ENCODE data around the gene SMTNL2.
"Not testable (repeated sequence)": the region's sequence is repeated elsewhere in the genome, so short reads cannot be mapped to it uniquely, and the experiment has no call there.

The SMTNL2 gene

GRCh38 chr17:4625181-4625617, 40.9 kb downstream of the SMTNL2 start:
- no peak for DNase-seq (ENCODE audit: insufficient read length, low spot score)
- no peak for FAIRE-seq

DNA sequence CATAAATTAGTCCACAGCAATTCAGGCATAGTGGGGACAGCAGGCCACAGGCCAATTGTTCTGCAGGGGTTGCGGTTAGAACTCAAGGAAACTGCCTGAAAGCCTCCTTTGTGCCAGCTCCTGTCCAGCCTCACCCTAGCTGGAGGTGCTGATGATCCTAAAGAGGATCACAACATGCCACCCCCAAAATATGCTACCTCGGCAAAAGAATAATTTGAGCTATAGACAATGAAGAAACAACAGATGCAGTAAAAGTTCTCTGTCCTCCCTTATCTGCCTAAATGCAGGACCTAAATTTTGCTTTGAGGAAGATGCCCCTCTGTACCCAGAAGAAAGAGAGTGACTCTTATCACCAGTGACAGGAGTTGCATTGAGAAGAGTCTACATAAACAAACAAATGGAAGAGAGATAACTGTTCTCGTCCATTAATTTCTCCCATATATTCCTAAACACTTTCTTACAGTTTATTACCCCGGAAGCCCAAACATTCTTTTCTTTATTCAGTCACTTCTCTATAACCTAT, 42.5 kb downstream of the SMTNL2 start:
- no peak for DNase-seq (ENCODE audit: insufficient read length, low spot score)
- no peak for FAIRE-seq

DNA sequence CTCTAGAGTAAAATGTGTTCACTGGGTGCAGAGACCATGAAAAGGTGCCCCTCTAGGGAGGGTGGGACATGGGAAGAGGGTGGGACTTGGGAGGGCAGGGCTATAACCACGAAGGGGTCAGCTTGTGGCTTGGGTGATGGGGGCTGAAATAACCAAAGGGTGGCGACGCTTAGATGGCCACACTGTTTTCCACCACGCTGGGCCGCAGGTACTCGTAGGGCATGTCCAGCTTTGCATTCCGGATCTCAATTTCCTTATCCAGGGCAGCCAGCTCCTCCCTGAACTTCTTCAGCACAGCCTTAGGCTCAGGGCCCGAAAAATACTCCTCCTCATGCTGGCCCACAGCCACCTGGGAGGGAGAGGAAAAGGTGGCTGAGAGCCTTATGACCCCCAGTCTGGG, 47.1 kb downstream of the SMTNL2 start:
- no peak for FAIRE-seq
- no peak for DNase-seq (ENCODE audit: insufficient read length, low spot score)

GRCh38 chr17:4631836-4632580, 47.7 kb downstream of the SMTNL2 start:
- FAIRE-seq (no peak), DNase-seq (ENCODE audit: insufficient read length, low spot score) (no peak)

DNA sequence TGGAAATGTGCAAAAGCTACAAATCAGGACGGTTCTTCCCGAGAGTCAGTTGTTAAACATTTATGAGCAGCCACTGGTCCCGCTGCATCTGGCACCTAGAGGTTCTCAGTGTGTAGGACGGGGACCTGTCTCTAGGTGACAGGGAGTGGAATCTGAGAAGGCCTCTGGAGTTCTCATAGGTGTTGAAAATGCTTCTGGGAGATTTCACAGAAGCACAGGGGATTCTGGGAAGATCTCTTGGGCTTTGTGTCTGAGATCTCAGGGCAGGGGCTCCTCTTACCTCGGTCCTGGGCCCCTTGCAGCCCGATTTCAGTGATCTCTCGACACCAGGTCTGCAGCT, 48.2 kb downstream of the SMTNL2 start:
- no peak for FAIRE-seq
- no peak for DNase-seq (ENCODE audit: insufficient read length, low spot score)

- no peak for DNase-seq (ENCODE audit: insufficient read length, low spot score)
- FAIRE-seq: no peak
Measured at GRCh38 chr17:4633643-4634042, 49.3 kb downstream of the SMTNL2 start.

- DNase-seq (ENCODE audit: insufficient read length, low spot score): no peak
- no peak for FAIRE-seq
Measured at GRCh38 chr17:4634976-4635375, 50.6 kb downstream of the SMTNL2 start.

DNA sequence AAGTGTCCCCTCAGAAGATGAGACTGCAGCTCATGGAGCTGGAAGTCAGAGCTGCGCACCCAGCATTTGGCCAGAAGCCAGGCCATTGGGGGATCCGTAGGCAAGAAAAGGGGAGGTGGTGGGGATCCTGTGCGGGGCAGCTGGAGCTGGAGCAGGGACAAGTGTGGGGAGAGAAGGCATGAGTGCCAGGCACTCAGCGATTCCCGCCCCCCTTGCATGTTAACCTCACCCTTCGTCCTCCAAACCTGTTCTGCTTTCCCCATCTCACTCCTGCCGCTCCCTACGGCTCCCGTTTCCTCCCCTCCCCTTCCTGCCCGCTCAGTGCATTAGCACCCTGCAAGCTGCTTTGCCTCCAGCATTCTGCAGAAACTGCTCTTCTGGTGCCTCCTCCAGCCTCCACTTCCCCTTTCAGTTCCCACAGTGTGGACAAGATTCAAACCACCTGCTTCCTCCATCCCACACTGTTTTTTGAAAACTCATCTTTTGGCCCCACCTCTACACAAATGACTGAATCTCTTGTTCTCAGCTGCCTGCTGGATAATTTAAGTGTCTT, 51.6 kb downstream of the SMTNL2 start:
- DNase-seq (ENCODE audit: insufficient read length, low spot score) (peak; percentile 44), FAIRE-seq (peak; percentile 99)

DNA sequence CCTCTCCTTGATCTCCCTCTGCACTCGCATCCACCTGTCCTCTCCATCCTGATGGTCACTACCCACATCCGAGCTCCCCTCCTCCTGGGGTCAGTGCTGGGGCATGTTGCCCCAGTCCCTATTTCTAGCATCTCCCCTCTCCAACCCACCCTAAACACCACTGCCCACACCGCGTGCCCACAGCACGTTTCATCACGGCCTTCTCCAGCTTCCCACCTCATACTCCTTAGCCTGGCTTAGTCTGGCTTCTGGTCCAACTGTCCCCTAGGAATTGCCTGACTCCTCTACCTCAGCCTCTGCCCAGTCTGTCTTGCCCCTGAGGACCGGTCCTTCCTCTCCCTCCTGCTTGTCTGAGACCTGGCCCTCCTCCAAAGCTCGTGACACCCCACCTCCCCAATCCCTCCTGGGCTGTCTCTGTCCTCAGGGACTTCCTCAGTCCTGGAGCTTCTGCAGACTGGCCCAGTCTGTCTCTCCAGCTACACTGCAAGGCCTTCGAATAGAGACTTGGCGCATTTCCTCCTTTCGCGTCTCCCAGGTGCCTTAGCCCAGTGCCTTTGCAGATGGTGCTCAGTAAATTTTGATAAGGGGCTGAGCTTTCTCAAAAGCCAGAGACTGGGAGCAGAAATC, 52.3 kb downstream of the SMTNL2 start:
- DNase-seq (ENCODE audit: insufficient read length, low spot score) (no peak), FAIRE-seq (no peak)

DNA sequence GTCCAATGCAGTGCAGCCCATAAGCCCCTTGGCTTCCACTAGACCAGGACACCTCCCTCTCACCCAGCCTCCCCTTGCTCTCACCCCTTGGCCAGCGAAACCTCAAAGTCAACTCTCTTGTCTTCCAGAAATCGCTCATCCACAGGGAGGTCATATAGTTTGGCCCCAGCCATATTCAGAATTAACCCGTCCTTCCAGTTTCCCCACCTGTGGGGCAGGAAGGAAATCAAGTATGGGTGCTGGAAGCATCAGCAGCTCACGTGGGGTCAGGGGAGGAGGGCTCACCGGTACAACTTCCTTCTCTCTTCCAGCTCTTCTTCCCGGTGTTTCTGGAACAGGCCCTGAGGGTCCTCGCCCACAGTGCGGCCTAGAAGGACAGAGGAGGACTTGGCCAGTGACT, 54.4 kb downstream of the SMTNL2 start:
- not testable (repeated sequence) for FAIRE-seq; DNase-seq (ENCODE audit: insufficient read length, low spot score)

GRCh38 chr17:4639301-4640059, 55.2 kb downstream of the SMTNL2 start:
- FAIRE-seq: peak; percentile 71
- not testable (repeated sequence) for DNase-seq (ENCODE audit: insufficient read length, low spot score)

DNA sequence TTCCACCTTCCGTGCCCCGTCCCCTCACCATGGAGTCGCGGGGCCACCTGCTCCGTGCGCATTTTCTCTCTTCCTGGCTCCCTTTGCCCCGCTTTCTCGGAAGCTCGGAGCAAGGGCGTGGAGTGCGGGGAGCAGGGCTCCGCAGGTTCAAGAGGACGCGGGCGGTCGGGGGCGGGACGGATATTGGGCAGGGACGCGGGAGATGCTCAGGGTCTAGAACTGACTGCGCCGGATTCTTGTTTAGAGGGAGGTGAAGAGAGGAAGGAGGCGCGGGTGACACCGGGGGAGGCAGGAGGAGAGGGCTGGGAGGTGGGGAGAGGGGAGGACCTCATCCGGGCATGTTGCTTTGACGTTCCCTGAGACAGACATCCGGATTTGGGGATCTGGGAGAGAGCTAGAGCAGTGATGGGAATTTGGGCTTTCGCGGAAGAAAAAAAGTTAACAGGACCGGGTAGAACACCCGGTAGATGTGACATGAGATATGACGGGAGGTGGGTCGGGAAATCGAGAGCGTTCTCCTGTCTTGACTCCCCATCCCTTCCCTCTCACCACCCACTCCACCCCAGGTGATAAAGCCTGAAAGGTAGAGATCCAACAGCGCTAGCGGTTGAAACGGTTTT, 56.4 kb downstream of the SMTNL2 start:
- not testable (repeated sequence) for FAIRE-seq; DNase-seq (ENCODE audit: insufficient read length, low spot score)

GRCh38 chr17:4641297-4642195, 57.2 kb downstream of the SMTNL2 start, which contains the start of gene ALOX15:
ALOX15 (minus strand) TSS chr17:4641678; CDS start chr17:4641651, 27 bp downstream.
- FAIRE-seq (no peak), DNase-seq (ENCODE audit: insufficient read length, low spot score) (no peak)

GRCh38 chr17:4642286-4642685, 58.0 kb downstream of the SMTNL2 start:
- DNase-seq (ENCODE audit: insufficient read length, low spot score) (no peak), FAIRE-seq (no peak)

- DNase-seq (ENCODE audit: insufficient read length, low spot score) (no peak), FAIRE-seq (no peak)
Measured at GRCh38 chr17:4643676-4644075, 59.3 kb downstream of the SMTNL2 start.

DNA sequence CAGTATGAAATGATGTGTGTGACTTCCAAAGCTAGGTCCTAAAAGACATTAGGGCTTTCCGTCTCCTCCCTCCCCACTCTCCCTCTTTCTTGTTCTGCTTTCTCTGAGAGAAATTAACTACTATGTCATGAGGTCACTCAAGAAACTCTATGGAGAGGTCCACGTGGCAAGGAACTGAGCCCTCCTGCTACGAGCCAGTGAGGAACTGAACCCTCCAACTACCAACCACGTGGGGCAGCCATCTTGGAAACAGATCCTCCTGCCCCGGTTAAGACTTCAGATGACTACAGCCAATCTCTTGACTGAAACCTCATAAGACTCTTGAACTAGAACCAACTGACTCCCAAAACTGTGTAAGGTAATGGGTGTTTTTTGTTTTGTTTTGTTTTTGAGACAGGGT, 61.3 kb downstream of the SMTNL2 start:
- no peak for FAIRE-seq
- DNase-seq (ENCODE audit: insufficient read length, low spot score): no peak

- no peak for FAIRE-seq
Measured at GRCh38 chr17:4648741-4649140, 64.4 kb downstream of the SMTNL2 start.

DNA sequence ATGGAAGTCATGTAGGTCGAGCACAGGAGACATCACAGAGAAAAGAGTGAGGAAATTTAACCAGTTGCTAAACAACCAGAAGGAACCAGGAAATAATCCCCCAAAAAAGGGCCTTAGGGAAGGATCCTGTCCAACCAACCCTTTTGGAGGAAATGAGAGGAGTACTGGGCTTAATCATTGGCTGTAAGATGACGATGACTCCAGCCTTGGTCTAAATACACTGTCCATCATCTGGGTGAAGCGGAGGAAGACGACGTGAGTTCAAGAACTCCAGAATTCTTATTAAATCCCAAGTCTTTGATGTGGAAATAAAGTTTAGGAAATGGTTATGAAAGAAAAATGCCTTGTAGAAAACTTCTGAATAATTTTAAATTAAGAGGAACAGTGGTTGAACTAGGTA, 68.7 kb downstream of the SMTNL2 start:
- no peak for FAIRE-seq

More at GRCh38 chr17:4648741-4649140, 64.4 kb downstream of the SMTNL2 start:
- DNase-seq (ENCODE audit: insufficient read length, low spot score): no peak

DNA sequence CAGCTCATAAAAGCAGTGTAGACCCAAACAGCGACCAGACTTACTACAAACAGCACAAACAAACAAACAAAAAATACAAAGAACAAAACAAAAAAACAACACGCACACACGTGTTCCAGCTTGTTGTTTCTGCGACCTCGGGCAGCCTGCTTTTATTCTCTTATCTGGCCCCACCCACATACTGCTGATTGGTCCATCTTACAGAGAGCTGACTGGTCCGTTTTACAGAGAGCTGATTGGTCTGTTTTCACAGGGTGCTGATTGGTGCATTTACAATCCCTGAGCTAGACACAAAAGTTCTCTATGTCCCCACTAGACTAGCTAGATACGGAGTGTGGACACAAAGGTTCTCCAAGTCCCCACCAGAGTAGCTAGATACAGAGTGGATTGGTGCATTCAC, 71.6 kb downstream of the SMTNL2 start:
- not testable (repeated sequence) for DNase-seq (ENCODE audit: insufficient read length, low spot score); FAIRE-seq

More for the DNA sequence above, 68.7 kb downstream of the SMTNL2 start:
- DNase-seq (ENCODE audit: insufficient read length, low spot score): no peak

All from GM19239 (cell line).